H4 (cell line): Measurements from ENCODE around the gene GNPTAB. TPM values are rescaled to one million over a fixed set of nuclear protein-coding genes. Genes with fewer than 3 reads are reported as not detected.
A peak's percentile ranks its signal among the peaks of the same experiment; 100 is the strongest.
"Not testable (repeated sequence)": the region's sequence is repeated elsewhere in the genome, so short reads cannot be mapped to it uniquely, and the experiment has no call there.

Experiments
- DNase-seq: peaks from one replicate; pipeline ENCODE4 v3.0.0-alpha.2; 2015; ENCODE audit warnings: low spot score
- total RNA-seq: library from RNA; depleted of rRNA; stranded (reverse); fragments of >200 nt; shearing (Covaris generic); gene quantifications from 2 replicates; pipeline ENCODE4 v1.2.3, GENCODE V29; 2014

The GNPTAB gene
- total RNA-seq, 1 experiment from 2014 or later = 18.4 TPM

DNA sequence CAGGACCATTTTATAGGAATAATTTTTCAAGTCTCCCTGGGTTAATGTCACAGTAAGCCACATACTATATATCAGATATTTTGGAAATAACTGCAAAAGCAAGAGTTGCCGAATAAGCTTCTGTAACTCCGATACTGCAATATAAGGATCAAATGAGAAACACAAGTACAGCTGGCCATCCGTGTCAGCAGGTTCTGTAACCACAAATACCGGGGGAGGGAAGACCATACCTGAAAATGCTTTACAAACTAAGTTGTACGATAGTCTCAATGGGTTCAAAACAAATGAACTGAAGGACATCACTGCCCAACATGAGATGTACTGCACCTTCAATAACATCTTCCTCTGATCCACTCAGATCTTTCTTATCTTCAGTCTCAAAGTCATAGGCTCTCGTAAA, 93.3 kb downstream of the GNPTAB start:
- DNase-seq = no peak

DNA sequence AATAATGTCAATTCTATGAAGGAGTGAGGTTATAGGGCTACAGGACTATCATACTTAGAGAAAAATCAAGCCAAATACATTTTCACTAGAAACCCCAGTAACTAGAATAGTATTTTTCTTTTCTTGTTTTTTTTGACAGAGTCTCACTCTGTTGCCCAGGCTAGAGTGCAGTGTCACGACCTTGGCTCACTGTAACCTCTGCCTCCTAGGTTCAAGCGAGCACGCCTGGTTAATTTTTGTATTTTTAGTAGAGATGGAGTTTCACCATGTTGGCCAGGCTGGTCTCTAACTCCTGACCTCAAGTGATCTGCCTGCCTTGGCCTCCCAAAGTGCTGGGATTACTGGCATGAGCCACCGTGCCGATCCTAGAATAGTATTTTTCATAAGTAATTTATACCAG, 96.3 kb downstream of the GNPTAB start:
- not testable (repeated sequence) for DNase-seq

DNA sequence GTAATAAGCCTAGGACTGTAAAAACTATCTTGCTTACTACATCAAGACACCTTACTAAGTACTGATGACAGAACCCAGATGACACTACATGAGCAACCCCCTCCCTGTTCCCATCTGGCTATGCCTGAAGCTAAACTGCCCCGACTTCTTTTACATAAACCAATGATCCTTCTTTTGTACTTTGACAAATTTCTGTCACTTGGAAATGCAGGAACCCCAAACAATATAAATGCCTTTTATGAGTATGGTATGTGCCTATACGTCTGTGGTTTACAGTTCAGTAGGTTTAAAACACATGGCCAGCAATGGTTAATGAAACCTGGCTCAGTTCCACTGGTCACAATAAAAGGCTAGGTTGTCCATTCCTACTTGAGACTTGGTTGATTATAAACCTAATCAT, 97.6 kb downstream of the GNPTAB start:
- no peak for DNase-seq

DNA sequence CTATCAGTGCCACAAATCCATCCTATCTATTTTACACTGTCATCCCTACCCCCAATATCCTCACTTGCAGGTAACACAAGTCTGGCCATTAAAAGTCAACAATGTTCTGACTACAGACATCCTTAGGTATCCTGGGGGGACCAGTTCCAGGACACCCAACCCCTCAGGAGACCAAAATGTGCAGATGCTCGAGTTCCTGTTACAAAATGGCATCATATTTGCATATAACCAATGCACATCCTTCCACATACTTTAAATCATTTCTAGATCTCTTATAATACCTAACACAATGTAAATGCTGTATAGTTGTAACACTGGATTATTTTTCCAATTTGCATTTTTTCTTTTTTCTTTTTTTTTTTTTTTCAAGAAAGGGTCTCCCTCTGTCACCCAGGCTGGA, 98.4 kb downstream of the GNPTAB start:
- no peak for DNase-seq

DNA sequence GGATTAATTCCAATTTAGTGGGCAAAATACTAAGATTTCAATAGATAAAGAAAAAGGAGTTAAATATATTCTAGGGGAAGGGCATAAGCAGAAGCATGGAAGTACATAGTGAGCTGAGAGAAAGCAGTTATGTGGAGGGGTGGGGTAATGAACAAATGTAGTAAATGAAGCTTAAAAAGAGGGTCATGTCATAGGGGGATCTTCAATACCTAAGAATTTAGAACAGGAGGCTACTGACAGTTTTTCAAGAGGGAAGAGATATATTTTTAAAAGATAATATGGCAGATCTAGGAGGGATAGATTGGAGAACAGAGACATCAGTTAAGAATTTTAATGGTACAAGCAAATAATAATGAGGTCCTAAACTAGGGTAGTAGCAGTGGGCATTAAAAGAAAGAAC, 100.9 kb downstream of the GNPTAB start:
- no peak for DNase-seq

DNA sequence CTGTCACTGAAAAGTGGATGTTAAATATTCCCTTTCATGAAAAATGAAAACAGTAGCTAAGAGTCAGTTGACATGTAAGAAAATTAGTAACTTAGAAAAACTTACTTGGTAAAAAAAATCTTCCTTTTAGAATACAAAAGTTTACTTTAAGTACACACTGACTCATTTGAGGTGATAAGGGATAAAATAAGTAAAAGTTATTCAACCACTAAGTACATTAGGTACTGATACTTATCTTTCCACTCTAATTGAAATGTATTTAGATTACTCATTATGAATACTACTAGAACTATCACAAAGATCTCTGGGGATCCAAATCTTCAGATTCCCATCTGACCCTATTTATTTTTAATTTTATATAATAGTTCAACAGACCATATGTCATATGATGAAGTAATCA, 103.7 kb downstream of the GNPTAB start:
- DNase-seq = no peak

DNA sequence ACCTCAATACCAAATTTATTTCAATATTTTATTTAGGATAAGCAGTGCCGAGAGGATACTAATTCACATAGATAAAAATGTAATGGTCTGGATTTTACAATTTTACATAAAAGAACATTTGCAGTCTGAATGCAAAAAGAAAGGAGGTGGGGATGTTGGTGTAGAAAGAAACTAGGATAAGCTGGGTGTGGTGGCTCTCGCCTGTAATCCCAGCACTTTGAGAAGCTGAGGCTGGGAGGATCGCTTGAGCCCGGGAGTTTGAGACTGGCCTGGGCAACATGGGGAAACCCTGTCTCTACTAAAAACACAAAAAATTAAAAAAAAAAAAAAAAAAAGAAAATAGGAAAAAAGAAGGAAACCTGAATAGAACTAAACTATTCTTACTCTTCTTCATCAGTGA, 108.4 kb downstream of the GNPTAB start:
- DNase-seq = no peak

DNA sequence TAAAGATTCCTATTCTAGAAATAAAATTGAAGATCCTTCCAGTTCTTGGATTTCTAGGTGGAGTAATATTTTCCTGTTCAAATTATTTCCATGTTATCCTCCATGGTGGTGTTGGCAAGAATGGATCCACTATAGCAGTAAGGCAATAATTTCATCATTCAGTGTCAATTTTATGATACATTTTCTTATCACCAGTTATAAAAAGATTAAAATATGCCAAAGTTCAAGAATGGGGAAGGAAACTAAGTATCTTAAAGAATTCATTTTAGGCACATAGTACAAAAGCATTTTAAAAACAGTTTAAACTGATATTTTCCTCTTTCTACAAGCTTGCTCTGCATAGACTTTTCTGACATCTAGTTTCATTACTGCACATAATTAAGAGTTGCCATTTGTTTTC, 110.6 kb downstream of the GNPTAB start:
- no peak for DNase-seq

DNA sequence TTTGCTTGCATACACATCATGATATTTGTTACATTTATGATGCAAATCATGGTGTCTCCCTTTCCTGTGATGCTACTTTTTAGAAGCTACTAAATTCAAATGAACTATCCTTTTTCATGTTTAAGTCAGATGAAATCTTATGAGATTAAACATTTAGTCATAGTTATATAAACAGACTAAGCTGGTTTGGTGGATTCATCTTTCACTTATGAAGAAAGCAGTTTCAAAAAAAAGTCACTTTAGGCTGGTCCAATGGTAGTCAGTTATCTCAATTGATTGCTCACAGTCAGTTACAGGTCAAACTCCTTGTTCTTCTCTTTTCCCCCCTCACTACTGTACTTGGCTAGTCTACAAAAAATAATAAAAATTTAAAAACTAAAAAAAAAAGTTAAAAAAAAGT, 111.2 kb downstream of the GNPTAB start:
- DNase-seq = no peak

DNA sequence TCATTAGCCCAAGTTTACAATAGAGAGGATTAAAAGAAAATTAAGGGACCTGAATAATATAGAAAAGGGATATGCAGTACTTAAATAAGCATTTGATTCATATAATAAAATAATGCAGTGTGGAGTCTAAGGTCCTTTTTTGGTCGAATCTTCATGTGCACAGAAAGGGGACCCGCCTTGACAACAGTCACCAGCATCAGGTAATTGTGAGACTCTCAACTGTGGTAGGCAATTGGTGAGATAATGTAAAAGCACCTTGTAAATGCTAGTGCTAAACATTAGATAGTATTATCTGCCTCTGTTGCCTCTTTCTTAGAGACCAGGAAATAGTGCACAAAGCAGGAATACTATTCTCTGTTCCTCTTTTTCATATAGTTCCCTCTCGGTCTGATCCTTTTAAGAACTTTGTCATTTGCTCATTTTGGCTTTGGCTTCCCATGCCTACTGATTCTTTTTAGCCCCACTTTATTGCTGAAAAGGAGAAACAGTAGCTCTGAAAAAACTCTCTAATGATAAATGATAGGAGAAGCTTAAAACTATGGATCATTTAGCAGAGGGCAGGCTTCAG, 115.8 kb downstream of the GNPTAB start:
- DNase-seq = no peak

DNA sequence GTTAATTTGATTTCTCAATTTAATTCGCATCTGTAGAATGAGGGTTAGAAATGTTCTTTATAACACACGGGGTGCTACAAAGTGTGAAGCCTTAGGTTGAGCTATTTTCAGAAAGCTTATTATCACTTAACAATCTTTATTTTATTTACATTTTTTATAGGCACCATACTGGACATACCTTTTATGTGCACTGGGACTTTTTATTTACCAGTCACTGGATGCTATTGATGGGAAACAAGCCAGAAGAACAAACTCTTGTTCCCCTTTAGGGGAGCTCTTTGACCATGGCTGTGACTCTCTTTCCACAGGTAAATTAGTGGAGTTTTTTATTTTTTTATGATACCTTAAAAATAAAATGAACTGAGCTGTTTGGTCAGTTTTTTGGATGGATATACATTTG, 116.8 kb downstream of the GNPTAB start:
- no peak for DNase-seq

DNA sequence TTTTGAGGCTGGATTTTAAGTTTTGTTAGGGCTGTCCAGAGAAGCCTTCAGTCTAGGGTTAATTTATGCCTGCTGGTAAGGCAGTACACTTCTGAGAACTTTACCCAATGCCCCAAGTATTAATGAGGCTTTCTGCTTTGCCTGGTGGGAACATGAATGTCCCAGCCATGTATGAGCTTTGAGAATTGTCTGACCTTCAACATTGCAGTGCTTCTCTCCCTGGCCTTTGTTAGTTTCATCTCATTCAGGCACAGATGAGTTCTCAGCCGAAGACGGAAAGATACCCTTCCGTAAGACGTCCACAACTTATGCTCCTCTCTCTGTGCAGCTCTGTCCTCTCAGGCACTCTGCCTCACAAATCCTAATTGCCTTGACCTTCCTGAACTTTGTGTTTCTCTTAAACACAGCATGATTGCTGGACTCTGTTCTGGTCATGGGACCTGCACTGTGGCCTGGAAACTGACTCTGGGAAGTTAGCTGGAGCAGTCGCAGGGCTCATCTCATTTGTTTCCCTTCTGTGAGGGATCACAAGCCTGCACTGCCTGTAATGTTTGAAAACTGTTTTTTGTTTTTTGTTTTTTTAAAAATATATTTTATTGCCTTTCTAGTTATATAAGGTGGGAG, 117.6 kb downstream of the GNPTAB start:
- no peak for DNase-seq

DNA sequence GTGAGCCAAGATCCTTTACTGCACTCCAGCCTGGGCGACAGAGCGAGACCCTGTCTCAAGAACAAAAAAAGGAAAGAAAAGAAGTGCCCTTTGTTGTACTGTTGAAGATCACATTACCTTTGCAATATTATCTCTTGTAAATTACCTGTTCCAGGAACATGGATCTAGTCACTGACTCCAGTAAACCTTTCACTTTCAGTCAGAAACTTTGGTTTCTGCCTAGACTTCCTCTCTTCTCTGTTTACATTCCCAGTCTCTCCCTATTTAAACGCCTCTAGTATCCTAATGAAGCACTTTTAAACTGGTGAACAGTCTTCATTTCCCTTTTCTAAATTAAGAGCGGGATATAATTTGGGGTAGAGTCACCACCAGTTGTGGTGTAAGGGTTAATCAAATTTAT, 120.5 kb downstream of the GNPTAB start:
- DNase-seq = no peak

DNA sequence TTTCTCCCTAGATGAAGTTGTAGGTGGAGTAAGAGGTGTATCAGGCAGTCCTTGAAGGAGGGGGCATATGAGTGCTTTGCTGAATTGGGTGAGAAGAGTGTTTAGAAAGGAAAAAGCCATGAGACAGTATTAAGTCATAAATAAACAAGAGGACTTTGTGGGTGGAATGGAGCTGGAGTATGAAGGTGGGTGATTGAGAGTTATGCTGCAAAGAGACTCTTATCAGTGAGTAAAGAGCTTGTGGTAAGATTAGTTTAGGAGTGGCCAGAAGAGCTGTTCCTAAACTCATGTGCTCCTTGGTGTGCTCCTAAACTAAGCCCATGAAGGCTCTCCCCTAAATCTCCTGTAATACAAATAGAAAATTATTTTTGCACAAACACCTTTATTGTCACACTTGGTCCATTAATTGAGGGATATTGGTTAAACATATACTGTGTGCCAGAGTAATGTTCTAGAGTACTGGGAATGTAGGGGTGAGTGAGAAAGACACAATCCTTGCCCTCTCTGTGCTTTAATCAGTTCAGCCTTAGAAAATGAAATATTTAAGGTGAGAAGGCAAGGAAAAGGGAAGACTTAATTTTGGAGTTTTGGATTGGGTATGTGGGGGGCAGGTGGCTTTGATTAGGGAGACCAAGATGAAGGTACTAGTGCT, 123.5 kb downstream of the GNPTAB start:
- peak; percentile 16 for DNase-seq

DNA sequence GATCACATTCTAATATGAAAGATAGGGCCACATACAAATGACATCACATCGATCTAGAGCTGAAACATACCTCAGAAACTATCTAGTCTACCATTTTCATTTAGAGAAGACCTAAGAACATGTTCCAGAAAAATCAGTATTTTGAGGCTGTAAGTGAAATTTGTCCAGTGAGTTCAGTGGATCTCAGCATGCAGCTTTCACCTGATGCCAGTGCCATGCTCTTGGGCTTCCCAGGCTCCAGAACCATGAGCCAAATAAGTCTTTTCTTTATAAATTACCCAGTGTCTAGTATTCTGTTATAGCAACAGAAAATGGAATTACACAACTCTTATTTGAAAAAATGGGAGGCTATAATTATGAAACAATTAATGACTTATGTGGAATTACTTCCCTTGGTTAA, 124.4 kb downstream of the GNPTAB start:
- DNase-seq = no peak

DNA sequence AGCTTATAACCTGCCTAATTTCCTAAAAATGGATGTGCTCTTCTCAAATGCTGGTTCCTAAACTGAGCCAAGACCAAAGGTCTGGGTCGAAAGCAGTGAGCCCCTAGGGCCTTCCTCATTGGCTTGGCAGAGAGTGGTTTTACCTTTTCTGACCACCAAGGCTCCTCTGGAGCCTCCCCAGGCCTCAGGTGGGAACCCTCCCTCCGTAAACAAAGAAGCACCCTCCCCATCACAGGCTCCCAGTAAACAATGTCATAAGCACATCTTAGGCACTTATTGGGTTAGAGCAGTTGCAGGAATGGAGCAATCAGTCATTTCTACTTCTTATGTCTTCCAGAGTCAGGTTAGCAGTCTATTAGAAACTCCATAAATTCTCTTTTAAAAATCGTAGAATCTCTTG, 127.3 kb downstream of the GNPTAB start:
- no peak for DNase-seq

DNA sequence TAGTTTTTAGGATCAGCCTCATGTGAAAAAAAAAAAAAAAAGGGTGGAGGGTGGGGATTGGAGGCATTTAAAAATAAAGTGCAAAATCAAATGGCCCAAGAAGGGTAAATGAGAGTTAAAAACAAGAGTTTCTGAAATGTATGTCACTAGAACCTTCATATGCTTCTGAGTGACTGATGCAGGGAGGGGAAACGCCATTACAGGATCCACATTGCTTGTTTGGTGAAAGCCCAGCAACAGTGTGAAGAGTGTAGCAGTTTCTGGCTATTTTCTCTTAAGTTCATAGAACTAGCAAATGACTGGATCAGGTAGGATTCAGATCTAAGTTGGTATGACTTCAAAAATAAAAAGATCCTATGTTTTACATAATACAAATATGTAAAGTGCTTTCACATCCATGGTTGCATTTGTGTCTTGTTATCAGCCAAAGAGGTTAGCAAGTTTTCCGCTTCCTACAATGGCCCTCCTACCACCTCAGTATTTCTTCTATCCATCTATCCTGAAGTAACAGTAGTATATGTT, 130.4 kb downstream of the GNPTAB start:
- DNase-seq = no peak

DNA sequence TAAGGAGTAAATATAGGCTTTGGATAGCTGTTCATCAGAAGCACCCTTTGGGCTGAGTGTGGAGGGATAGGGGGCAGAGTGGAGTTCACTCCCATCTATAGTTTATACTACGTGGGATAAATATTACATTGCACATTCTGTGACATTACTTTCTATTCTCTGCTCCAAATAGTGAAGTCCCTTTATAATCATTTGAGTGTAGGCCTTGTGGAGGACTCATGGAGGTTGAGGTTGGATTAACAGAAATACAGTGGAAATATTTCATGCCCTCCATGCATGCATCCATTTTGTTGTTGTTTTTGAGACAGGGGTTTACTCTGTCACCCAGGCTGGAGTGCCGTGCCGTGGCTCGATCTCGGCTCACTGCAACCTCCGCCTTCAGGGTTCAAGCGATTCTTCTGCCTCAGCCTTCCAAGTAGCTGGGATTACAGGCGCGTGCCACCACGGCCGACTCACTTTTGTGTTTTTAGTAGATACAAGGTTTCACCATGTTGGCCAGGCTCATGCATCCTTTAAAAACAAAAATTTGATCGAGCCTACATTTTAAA, 131.9 kb downstream of the GNPTAB start:
- no peak for DNase-seq

DNA sequence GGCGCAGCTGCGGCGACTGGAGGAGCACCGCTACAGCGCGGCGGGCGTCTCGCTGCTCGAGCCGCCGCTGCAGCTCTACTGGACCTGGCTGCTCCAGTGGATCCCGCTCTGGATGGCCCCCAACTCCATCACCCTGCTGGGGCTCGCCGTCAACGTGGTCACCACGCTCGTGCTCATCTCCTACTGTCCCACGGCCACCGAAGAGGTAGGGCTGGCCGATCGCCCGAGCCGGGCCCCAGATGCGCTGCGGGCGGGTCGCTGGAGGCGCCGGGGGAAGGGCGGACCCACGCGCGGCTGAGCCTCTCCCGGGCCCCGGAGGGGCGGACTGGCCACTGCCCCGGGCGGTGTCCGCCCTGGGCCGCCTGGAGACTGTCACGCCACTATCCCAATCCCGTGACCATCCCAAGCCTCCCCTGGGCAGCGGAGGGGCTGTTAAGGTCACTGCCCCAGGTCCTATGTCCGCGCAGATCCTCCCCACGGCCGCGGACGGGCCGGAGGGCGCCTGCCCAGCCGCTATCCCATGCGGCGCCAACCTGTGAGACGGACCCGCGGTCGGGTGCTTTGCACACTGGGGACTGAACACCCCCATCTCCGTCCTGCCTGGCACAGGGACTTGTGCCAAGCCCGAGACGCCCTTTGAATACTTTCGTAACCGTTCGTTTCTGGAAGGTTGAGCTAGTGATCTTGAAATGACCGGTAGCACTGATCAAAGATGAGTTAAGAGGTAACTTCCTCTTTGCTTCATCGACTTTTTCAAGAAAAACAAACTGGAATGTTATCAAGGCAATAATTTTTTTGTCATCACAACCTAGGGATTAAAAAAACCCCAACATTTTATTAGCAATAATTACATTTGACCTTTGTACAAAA, 132.6 kb downstream of the GNPTAB start:
- DNase-seq = no peak

DNA sequence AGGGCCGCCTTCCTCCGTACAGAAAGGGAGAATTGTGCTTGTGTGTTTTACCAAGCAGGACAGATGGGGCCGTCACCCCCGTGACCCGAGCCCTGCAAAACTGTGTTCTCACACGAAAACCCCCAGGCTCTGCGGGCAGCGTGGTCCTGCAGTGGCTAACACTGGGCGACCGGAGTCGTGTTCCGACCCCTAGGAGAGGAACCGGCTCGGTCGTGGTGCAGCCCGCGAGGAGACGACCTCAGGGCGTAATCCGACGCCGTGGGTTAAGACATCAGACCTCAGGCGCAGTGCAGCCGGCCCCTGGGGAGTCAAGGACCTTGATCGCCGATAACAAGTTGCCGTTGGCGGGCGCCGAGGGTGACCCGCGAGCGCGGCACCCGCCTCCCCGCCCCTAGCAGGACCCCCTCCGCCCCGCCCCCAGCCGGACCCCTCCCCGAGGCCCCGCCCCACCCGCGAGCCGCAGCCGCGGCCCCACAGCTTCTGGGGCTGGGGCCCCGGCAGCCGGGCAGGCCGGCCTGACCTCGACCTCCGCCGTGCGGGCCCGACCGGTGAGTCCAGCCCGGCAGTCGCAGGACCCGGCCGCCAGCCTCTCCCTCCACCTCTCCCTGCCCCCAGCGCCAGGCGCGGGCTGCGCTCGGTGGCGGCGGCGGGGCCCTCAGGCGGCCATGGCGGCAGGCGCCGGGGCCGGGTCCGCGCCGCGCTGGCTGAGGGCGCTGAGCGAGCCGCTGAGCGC, 133.4 kb downstream of the GNPTAB start, which contains the start of gene CHPT1:
Gene CHPT1, plus strand, starts transcription at position 444 of the 733 bp plus-strand sequence. Its CDS starts 222 bp downstream, at position 666.
- no peak for DNase-seq
